Peyer's patch (tissue), 4 donors: Measurements from ENCODE around the gene MORC1. TPM values are rescaled to one million over a fixed set of nuclear protein-coding genes. Genes with fewer than 3 reads are reported as not detected.
"Not testable (repeated sequence)": the region's sequence is repeated elsewhere in the genome, so short reads cannot be mapped to it uniquely, and the experiment has no call there.

Experiments used
- DNase-seq, 3 donors: peaks; one replicate each; pipeline ENCODE4 v3.0.0-alpha.2; 2017 to 2019
- H3K27ac ChIP-seq, 4 donors: fragments of 200-600 bp; sonication (generic); one replicate each; pipeline ENCODE4 v1.5.1; 2016 to 2019
- H3K27me3 ChIP-seq, 2 donors: fragments of 200-600 bp; sonication (generic); one replicate each; pipeline ENCODE4 v1.5.1; 2019
- H3K36me3 ChIP-seq, 3 donors: fragments of 200-600 bp; sonication (generic); one replicate each; pipeline ENCODE4 v1.5.1; 2016 to 2019
- H3K4me1 ChIP-seq, 4 donors: fragments of 200-600 bp; sonication (generic); one replicate each; pipeline ENCODE4 v1.5.1; 2016 to 2019
- H3K4me3 ChIP-seq, 4 donors: fragments of 200-600 bp; sonication (generic); 1 replicate in 3 of 4; 2 replicates in 1 of 4; pipeline ENCODE4 v1.5.1; 2016 to 2019; ENCODE audit warnings: mild to moderate bottlenecking in 1 of 4
- H3K9me3 ChIP-seq, 4 donors: fragments of 200-600 bp; sonication (generic); one replicate each; pipeline ENCODE4 v1.5.1; 2016 to 2019; ENCODE audit warnings: mild to moderate bottlenecking in 1 of 4
- CTCF ChIP-seq, 6 experiments: fragments of 450-650 bp in 4 of 6; fragments of 200-600 bp in 2 of 6; sonication (generic) in 1 of 6; IDR thresholded peaks; one replicate each; pipeline ENCODE4 v1.5.1; 2017 to 2019; ENCODE audit warnings: antibody characterized with exemption in 6 of 6, mild to moderate bottlenecking in 3 of 6, moderate library complexity in 1 of 6
- POLR2A ChIP-seq, 2 donors: fragments of 450-650 bp; IDR thresholded peaks; one replicate each; pipeline ENCODE4 v1.5.1; 2017; ENCODE audit warnings: antibody characterized with exemption in 2 of 2, mild to moderate bottlenecking in 2 of 2, moderate library complexity in 2 of 2
- total RNA-seq, 4 donors: library from RNA; depleted of rRNA; stranded (reverse); fragments of >200 nt; gene quantifications; one replicate each; pipeline ENCODE4 v1.1.0, GENCODE V29; 2016

Gene MORC1
- total RNA-seq, 4 donors from 2014 or later, result 0.54 TPM; not detected in 3

GRCh38 chr3:109152320-109152719, 34.4 kb upstream of the MORC1 start:
- H3K36me3 ChIP-seq, result peaks cover 0 to 11% (median 0%) of the 10 kb centered on the region in 3 donors
- no peak for DNase-seq
- no peak for TF ChIP-seq POLR2A (IDR thresholded peaks at IDR 0.05)
- no peak for TF ChIP-seq CTCF (IDR thresholded peaks at IDR 0.05)
- H3K4me3 ChIP-seq, result no peak overlapping the region
- H3K4me1 ChIP-seq, result no peaks in the 10 kb centered on the region
- H3K9me3 ChIP-seq, result no peaks in the 10 kb centered on the region
- H3K27me3 ChIP-seq, result no peaks in the 10 kb centered on the region
- H3K27ac ChIP-seq, result peak overlapping the region in 1 of 4 donors; percentile 44

- DNase-seq, result no peak
- Histone ChIP-seq H3K27ac (peak overlapping the region in 1 of 4 donors; percentile 7), H3K4me3 (no peak overlapping the region), H3K4me1 (no peaks in the 10 kb centered on the region), H3K36me3 (peaks cover 0 to 11% (median 0%) of the 10 kb centered on the region in 3 donors), H3K9me3 (no peaks in the 10 kb centered on the region), H3K27me3 (no peaks in the 10 kb centered on the region)
- TF ChIP-seq POLR2A (IDR thresholded peaks at IDR 0.05), result no peak
- no peak for TF ChIP-seq CTCF (IDR thresholded peaks at IDR 0.05)
These were observed 31.1 kb upstream of the MORC1 start for GRCh38 chr3:109149078-109149477.

- peak overlapping the region in 1 of 4 donors; percentile 4 for H3K4me3 ChIP-seq
- no peak overlapping the region for H3K27ac ChIP-seq
- no peak for DNase-seq
- no peaks in the 10 kb centered on the region for H3K27me3 ChIP-seq
- no peak for TF ChIP-seq POLR2A (IDR thresholded peaks at IDR 0.05)
- no peak for TF ChIP-seq CTCF (IDR thresholded peaks at IDR 0.05)
- no peaks in the 10 kb centered on the region for H3K4me1 ChIP-seq
- H3K9me3 ChIP-seq, result no peaks in the 10 kb centered on the region
- peaks cover 0 to 6% (median 0%) of the 10 kb centered on the region in 3 donors for H3K36me3 ChIP-seq
These were observed 25.7 kb upstream of the MORC1 start for GRCh38 chr3:109143646-109144045.

GRCh38 chr3:109140318-109140717, 22.4 kb upstream of the MORC1 start:
- TF ChIP-seq POLR2A (IDR thresholded peaks at IDR 0.05), result no peak
- TF ChIP-seq CTCF (IDR thresholded peaks at IDR 0.05), result no peak
- peaks cover 0 to 6% (median 0%) of the 10 kb centered on the region in 3 donors for H3K36me3 ChIP-seq
- no peaks in the 10 kb centered on the region for H3K27me3 ChIP-seq
- peaks cover 0 to 8% (median 0%) of the 10 kb centered on the region in 4 donors for H3K4me1 ChIP-seq
- no peak overlapping the region for H3K27ac ChIP-seq
- peak overlapping the region in 1 of 4 donors; percentile 52 for H3K4me3 ChIP-seq
- H3K9me3 ChIP-seq, result no peaks in the 10 kb centered on the region
- no peak for DNase-seq

- no peak for DNase-seq
- Histone ChIP-seq H3K36me3 (peaks cover 0 to 6% (median 0%) of the 10 kb centered on the region in 3 donors), H3K9me3 (no peaks in the 10 kb centered on the region), H3K4me3 (peak overlapping the region in 2 of 4 donors; percentile 52), H3K27me3 (no peaks in the 10 kb centered on the region), H3K27ac (no peak overlapping the region), H3K4me1 (peaks cover 0 to 10% (median 0%) of the 10 kb centered on the region in 4 donors)
- TF ChIP-seq CTCF (IDR thresholded peaks at IDR 0.05), result peak in 3 of 6 experiments; percentile 16 to 33 (median 18)
- TF ChIP-seq POLR2A (IDR thresholded peaks at IDR 0.05), result no peak
These were observed 19.8 kb upstream of the MORC1 start for GRCh38 chr3:109137761-109138160.

- Histone ChIP-seq H3K4me1 (peaks cover 0 to 22% (median 0%) of the 10 kb centered on the region in 4 donors), H3K4me3 (peak within 1 kb of the TSS in 2 of 4 donors; percentile 52), H3K27ac (peak within 1 kb of the TSS in 3 of 4 donors; percentile 19 to 71 (median 27))
These were observed 18.6 kb upstream of the MORC1 start, which contains the start of gene C3orf85 for GRCh38 chr3:109136523-109136922. Gene C3orf85 (plus strand): TSS chr3:109136719. CDS start chr3:109136848, 129 bp downstream.

GRCh38 chr3:109133474-109133816, 15.5 kb upstream of the MORC1 start:
- not testable (repeated sequence) for H3K27me3 ChIP-seq, H3K9me3 ChIP-seq, H3K36me3 ChIP-seq, DNase-seq
- Histone ChIP-seq H3K4me1 (peaks cover 0 to 26% (median 0%) of the 10 kb centered on the region in 4 donors), H3K27ac (peak overlapping the region in 2 of 4 donors; percentile 63), H3K4me3 (peak overlapping the region in 1 of 4 donors; percentile 21)

More at GRCh38 chr3:109136523-109136922, 18.6 kb upstream of the MORC1 start, which contains the start of gene C3orf85:
- TF ChIP-seq CTCF (IDR thresholded peaks at IDR 0.05) (no peak), POLR2A (IDR thresholded peaks at IDR 0.05) (peak; percentile 43 to 64)
- no peak for DNase-seq
- Histone ChIP-seq H3K27me3 (no peaks in the 10 kb centered on the region), H3K36me3 (peaks cover 0 to 6% (median 0%) of the 10 kb centered on the region in 3 donors), H3K9me3 (no peaks in the 10 kb centered on the region)
